CD14-positive monocyte (primary cell): Measurements from ENCODE around the gene BLNK. TPM values are rescaled to one million over a fixed set of nuclear protein-coding genes. Genes with fewer than 3 reads are reported as not detected.

Experiments
- DNase-seq, 3 donors: peaks; one replicate each; pipeline ENCODE4 v3.0.0-alpha.2; 2011 to 2022
- H2AFZ ChIP-seq: 2 replicates; pipeline ENCODE4 v1.6.0; 2012; ENCODE audit warnings: mild to moderate bottlenecking, low read depth, low read length, inconsistent platforms; ENCODE audit not compliant: insufficient read depth, poor library complexity, severe bottlenecking
- H3K27ac ChIP-seq, 2 donors: 1 replicate in 1 of 2; 2 replicates in 1 of 2; pipeline ENCODE4 v1.5.1; 2012 to 2013; ENCODE audit warnings: low read length in 2 of 2, control low read depth in 1 of 2, inconsistent platforms in 1 of 2, low read depth in 1 of 2, mild to moderate bottlenecking in 1 of 2
- H3K27me3 ChIP-seq, 2 donors: one replicate each; pipeline versions ENCODE4 v1.6.0 to v1.6.1; 2011 to 2013; ENCODE audit warnings: low read length in 2 of 2; ENCODE audit not compliant: control insufficient read depth in 2 of 2, insufficient read depth in 2 of 2
- H3K36me3 ChIP-seq, 2 donors: replicated peaks in 1 of 2; 1 replicate in 1 of 2; 2 replicates in 1 of 2; pipeline versions ENCODE4 v1.5.1 to v1.6.1; 2012 to 2013; ENCODE audit warnings: low read length in 2 of 2, control low read depth in 1 of 2, inconsistent platforms in 1 of 2, mild to moderate bottlenecking in 1 of 2; ENCODE audit not compliant: insufficient read depth in 2 of 2, control insufficient read depth in 1 of 2
- H3K4me1 ChIP-seq, 2 donors: 1 replicate in 1 of 2; 2 replicates in 1 of 2; pipeline versions ENCODE4 v1.5.1 to v1.6.1; 2012 to 2013; ENCODE audit warnings: low read length in 2 of 2, control low read depth in 1 of 2, inconsistent platforms in 1 of 2, mild to moderate bottlenecking in 1 of 2, moderate library complexity in 1 of 2; ENCODE audit not compliant: insufficient read depth in 2 of 2, control insufficient read depth in 1 of 2
- H3K4me2 ChIP-seq: replicated peaks from 2 replicates; pipeline ENCODE3; 2012; ENCODE audit warnings: low read length, moderate library complexity, mild to moderate bottlenecking; ENCODE audit not compliant: poor library complexity, severe bottlenecking; ENCODE audit errors: extremely low read depth
- H3K4me3 ChIP-seq, 3 experiments: fragments of 200-600 bp in 1 of 3; sonication (generic) in 1 of 3; replicated peaks in 1 of 3; 1 replicate in 2 of 3; 2 replicates in 1 of 3; pipeline ENCODE4 v1.5.1; 2011 to 2013; ENCODE audit warnings: low read length in 3 of 3, mild to moderate bottlenecking in 3 of 3, control low read depth in 2 of 3, low read depth in 2 of 3, inconsistent platforms in 1 of 3, moderate library complexity in 1 of 3
- H3K79me2 ChIP-seq: 2 replicates; pipeline ENCODE4 v1.6.0; 2012; ENCODE audit warnings: mild to moderate bottlenecking, control low read depth, inconsistent platforms, low read length, moderate library complexity; ENCODE audit not compliant: insufficient read depth
- H3K9ac ChIP-seq: 2 replicates; pipeline ENCODE4 v1.6.0; 2017; ENCODE audit warnings: low read length, mild to moderate bottlenecking; ENCODE audit not compliant: insufficient read depth, poor library complexity, severe bottlenecking
- H3K9me3 ChIP-seq, 2 donors: replicated peaks in 1 of 2; 1 replicate in 1 of 2; 2 replicates in 1 of 2; pipeline versions ENCODE4 v1.5.1 to v1.6.1; 2012 to 2013; ENCODE audit warnings: low read length in 2 of 2, control low read depth in 1 of 2; ENCODE audit not compliant: control insufficient read depth in 1 of 2, insufficient read depth in 1 of 2
- H4K20me1 ChIP-seq: 2 replicates; pipeline ENCODE4 v1.6.0; 2012; ENCODE audit warnings: mild to moderate bottlenecking, low read length, control low read depth, moderate library complexity; ENCODE audit not compliant: insufficient read depth
- H3K27ac Mint-ChIP-seq, 7 donors: one replicate each; pipeline ENCODE4 v1.8.0; 2020; ENCODE audit warnings: mild to moderate bottlenecking in 7 of 7, mixed read lengths in 7 of 7, moderate library complexity in 6 of 7, inconsistent platforms in 2 of 7
- H3K27me3 Mint-ChIP-seq, 3 donors: one replicate each; pipeline ENCODE4 v1.8.0; 2021 to 2022; ENCODE audit warnings: low read depth in 3 of 3, mild to moderate bottlenecking in 3 of 3, mixed read lengths in 3 of 3, moderate library complexity in 3 of 3, inconsistent platforms in 1 of 3
- H3K36me3 Mint-ChIP-seq, 2 donors: one replicate each; pipeline ENCODE4 v1.8.0; 2020; ENCODE audit warnings: mixed read lengths in 2 of 2, inconsistent platforms in 1 of 2, mild to moderate bottlenecking in 1 of 2
- H3K4me1 Mint-ChIP-seq: one replicate; pipeline ENCODE4 v1.8.0; 2020; ENCODE audit warnings: mild to moderate bottlenecking, mixed read lengths
- H3K4me3 Mint-ChIP-seq, 2 donors: one replicate each; pipeline ENCODE4 v1.8.0; 2020; ENCODE audit warnings: mild to moderate bottlenecking in 2 of 2, mixed read lengths in 2 of 2, moderate library complexity in 1 of 2
- H3K9me3 Mint-ChIP-seq, 7 donors: one replicate each; pipeline ENCODE4 v1.8.0; 2020 to 2022; ENCODE audit warnings: mixed read lengths in 7 of 7, mild to moderate bottlenecking in 6 of 7, moderate library complexity in 6 of 7, inconsistent platforms in 2 of 7
- CTCF ChIP-seq: fragments of 200-600 bp; IDR thresholded peaks from one replicate; pipeline ENCODE4 v1.8.0; 2022; ENCODE audit warnings: antibody characterized with exemption, mild to moderate bottlenecking
- WGBS: methylation state at CpG from one replicate; pipeline ENCODE4 v1.1.5; 2013; ENCODE audit warnings: missing lambda C conversion rate; ENCODE audit not compliant: insufficient coverage; 5-methylcytosine and 5-hydroxymethylcytosine counted together
- intact Hi-C, 2 donors: fragments of 100-400 bp; cut with micrococcal nuclease; formaldehyde crosslinking; loops; one replicate each; pipeline versions ENCODE4 v1.15.0 to v1.15.1; 2023
- polyA plus RNA-seq, 3 donors: library from polyadenylated mRNA; depleted of rRNA in 1 of 3; unstranded in 2 of 3; stranded (reverse) in 1 of 3; fragments of 300-500 nt in 2 of 3; fragments of >200 nt in 1 of 3; fragmentation: Illumina TruSeq in 2 of 3; gene quantifications; 1 replicate in 2 of 3; 2 replicates in 1 of 3; pipeline ENCODE4 v1.2.3, GENCODE V29; 2012 to 2021

BLNK gene
- polyA plus RNA-seq, 3 donors: 1.4 to 1.9 (median 1.5) TPM

GRCh38 chr10:96217711-96218110 is 53.7 kb downstream of the BLNK start:
- no peaks in the 10 kb centered on the region for H3K9me3 Mint-ChIP-seq
- peaks cover 0 to 1% of the 10 kb centered on the region in 2 donors for H3K36me3 Mint-ChIP-seq
- H3K4me1 Mint-ChIP-seq: no peaks in the 10 kb centered on the region
- H3K79me2 ChIP-seq: no peaks in the 10 kb centered on the region
- H3K27ac ChIP-seq: no peak overlapping the region
- intact Hi-C loops: no loop called here
- no peaks in the 10 kb centered on the region for H3K9me3 ChIP-seq
- H3K27me3 ChIP-seq: no peaks in the 10 kb centered on the region
- DNase-seq: no peak
- H3K4me3 Mint-ChIP-seq: no peak overlapping the region
- no peaks in the 10 kb centered on the region for H3K4me1 ChIP-seq
- no peaks in the 10 kb centered on the region for H3K27me3 Mint-ChIP-seq
- H3K4me3 ChIP-seq: no peak overlapping the region
- H2AFZ ChIP-seq: no peak overlapping the region
- no peak overlapping the region for H3K4me2 ChIP-seq
- no peaks in the 10 kb centered on the region for H3K36me3 ChIP-seq
- no CpG with 5 or more reads among the region's 4 CpGs for WGBS
- H3K27ac Mint-ChIP-seq: no peak overlapping the region
- H3K9ac ChIP-seq: no peak overlapping the region
- no peaks in the 10 kb centered on the region for H4K20me1 ChIP-seq
- no peak for TF ChIP-seq CTCF

GRCh38 chr10:96216775-96217174 is 54.6 kb downstream of the BLNK start:
- 100% methylated on average over 2 of the region's 5 CpGs for WGBS
- no peaks in the 10 kb centered on the region for H3K36me3 ChIP-seq
- peaks cover 0 to 1% of the 10 kb centered on the region in 2 donors for H3K36me3 Mint-ChIP-seq

More at GRCh38 chr10:96216775-96217174, 54.6 kb downstream of the BLNK start:
- TF ChIP-seq CTCF: no peak
- no peaks in the 10 kb centered on the region for H3K27me3 ChIP-seq
- H3K79me2 ChIP-seq: no peaks in the 10 kb centered on the region
- Mint-ChIP-seq H3K9me3 (no peaks in the 10 kb centered on the region), H3K4me3 (no peak overlapping the region), H3K4me1 (peaks cover 3% of the 10 kb centered on the region), H3K27ac (no peak overlapping the region), H3K27me3 (no peaks in the 10 kb centered on the region)
- no peak overlapping the region for H3K4me3 ChIP-seq
- intact Hi-C loops: no loop called here
- no peaks in the 10 kb centered on the region for H4K20me1 ChIP-seq
- H2AFZ ChIP-seq: no peak overlapping the region
- no peak overlapping the region for H3K9ac ChIP-seq
- no peak overlapping the region for H3K4me2 ChIP-seq
- DNase-seq: no peak
- no peak overlapping the region for H3K27ac ChIP-seq
- H3K9me3 ChIP-seq: no peaks in the 10 kb centered on the region
- H3K4me1 ChIP-seq: no peaks in the 10 kb centered on the region
